ENCODE data around the gene CPSF4L. TPM values are rescaled to one million over a fixed set of nuclear protein-coding genes. Genes with fewer than 3 reads are reported as not detected.
A peak's percentile ranks its signal among the peaks of the same experiment; 100 is the strongest.
"Not testable (repeated sequence)": the region's sequence is repeated elsewhere in the genome, so short reads cannot be mapped to it uniquely, and the experiment has no call there.

The CPSF4L gene, protein sequence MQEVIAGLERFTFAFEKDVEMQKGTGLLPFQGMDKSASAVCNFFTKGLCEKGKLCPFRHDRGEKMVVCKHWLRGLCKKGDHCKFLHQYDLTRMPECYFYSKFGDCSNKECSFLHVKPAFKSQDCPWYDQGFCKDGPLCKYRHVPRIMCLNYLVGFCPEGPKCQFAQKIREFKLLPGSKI
- total RNA-seq: not detected

DNA sequence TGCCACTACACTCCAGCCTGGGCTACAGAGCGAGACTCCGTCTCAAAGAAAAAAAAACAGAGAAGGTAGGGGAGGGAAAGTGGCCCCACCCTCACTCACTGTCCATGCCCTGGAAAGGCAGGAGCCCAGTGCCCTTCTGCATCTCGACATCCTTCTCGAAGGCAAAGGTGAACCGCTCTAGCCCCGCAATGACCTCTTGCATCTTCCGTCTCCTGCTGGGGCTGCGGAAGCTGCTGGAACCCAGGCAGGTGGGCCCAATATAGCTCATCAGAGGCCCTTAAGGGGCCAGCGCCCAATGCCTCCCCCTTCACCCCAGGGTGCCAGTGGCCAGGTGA, at the start of gene CPSF4L:
CPSF4L (minus strand) TSS at position 264 of the 335 bp plus-strand sequence; CDS start at position 202, 62 bp downstream.
- no peak for ATAC-seq (replicated peaks in 1 of 2)
- Mint-ChIP-seq H3K27ac (no peak within 1 kb of the TSS), H3K4me1 (ENCODE audit: low read depth) (no peaks in the 10 kb centered on the region), H3K9me3 (no peaks in the 10 kb centered on the region), H3K4me3 (no peak within 1 kb of the TSS), H3K36me3 (ENCODE audit: insufficient read depth in 2 of 2) (no peaks in the 10 kb centered on the region), H3K27me3 (ENCODE audit: low read depth) (no peaks in the 10 kb centered on the region)
- DNase-seq: no peak

DNA sequence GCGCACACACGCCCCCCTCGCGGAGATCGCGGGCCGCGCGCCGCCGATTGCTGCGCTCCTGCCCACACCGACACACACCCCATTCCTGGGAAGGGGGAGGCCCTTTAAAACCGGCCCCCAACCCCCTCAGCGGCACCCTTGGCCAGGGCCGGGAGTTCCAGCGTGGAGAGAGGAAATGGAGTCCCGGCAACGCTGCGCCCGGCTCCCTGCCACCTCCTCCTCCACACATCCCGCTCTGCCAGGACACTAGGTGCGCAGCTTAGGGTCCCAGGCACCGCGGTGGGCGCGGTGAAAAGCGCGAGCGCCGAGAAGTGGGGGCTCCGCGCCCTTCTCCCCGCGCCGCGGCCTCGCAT, 49.7 kb upstream of the CPSF4L start:
- Mint-ChIP-seq H3K4me3 (peak overlapping the region; percentile 86 to 89), H3K4me1 (ENCODE audit: low read depth) (peaks cover 7% of the 10 kb centered on the region), H3K27me3 (ENCODE audit: low read depth) (no peaks in the 10 kb centered on the region), H3K9me3 (no peaks in the 10 kb centered on the region), H3K27ac (no peak overlapping the region), H3K36me3 (ENCODE audit: insufficient read depth in 2 of 2) (no peaks in the 10 kb centered on the region)
- DNase-seq (peak in 1 of 2 donors; percentile 25), ATAC-seq (replicated peaks in 1 of 2) (peak; percentile 4 to 25)

DNA sequence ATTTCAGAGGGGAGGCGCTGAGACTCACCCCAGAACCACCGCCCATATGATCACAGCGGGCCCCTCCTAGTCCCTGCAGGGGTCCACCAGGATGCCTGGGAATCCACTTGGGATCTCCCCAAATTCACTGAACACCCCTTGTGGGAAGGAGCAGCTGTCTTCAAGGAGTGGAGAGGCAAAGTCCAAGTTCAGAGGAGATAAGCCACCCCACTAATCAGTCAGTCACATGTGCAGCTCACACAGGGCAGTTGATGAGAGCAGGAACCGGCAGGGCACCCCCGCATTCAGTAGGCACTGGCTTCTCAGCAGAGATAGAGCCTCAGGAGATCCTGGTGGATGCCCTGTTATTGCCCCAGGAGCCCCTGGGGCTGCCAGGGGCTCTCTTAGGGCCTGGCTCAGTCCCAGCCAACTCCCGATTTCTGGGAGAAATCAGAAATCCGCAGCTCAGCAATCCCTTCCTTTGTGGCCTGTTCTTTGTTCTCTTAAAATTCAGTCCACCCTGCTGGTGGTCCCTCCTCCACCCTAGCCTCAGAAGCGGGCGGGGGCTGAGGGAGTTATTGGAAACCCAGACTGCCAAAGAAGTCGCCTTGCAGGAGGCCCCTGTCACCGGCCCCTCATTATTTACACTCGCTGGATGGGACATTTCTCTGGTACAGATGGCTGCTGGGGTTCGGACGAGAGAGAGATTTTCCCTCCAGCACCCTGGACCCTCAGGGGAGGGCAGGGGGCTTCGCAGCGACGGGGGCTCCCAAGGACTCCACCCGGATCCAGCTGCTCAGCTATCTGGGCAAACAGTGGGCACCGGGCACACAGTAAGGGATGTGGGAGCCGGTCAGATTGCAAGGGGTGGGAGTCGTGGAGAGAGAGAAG, 48.3 kb upstream of the CPSF4L start:
- H3K27ac Mint-ChIP-seq: no peak overlapping the region
- peaks cover 7% of the 10 kb centered on the region for H3K4me1 Mint-ChIP-seq (ENCODE audit: low read depth)
- DNase-seq (no peak), ATAC-seq (replicated peaks in 1 of 2) (no peak)
- H3K27me3 Mint-ChIP-seq (ENCODE audit: low read depth): no peaks in the 10 kb centered on the region
- no peaks in the 10 kb centered on the region for H3K36me3 Mint-ChIP-seq (ENCODE audit: insufficient read depth in 2 of 2)
- H3K9me3 Mint-ChIP-seq: no peaks in the 10 kb centered on the region
- H3K4me3 Mint-ChIP-seq: peak overlapping the region; percentile 89

DNA sequence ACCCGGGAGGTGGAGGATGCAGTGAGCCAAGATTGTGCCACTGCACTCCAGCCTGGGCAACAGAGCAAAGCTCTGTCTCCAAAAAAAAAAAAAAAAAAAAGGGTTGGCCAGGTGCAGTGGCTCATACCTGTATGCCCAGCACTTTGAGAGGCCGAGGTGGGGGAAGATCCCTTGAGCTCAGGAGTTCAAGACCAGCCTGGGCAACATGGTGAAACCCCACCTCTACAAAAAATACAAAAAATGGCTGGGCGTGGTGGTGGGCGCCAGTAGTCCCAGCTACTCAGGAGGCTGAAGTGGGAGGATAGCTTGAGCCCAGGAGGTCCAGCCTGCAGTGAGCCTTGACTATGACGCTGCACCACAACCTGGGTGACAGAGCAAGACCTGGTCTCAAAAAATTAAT, 47.3 kb upstream of the CPSF4L start:
- H3K27ac Mint-ChIP-seq; H3K4me1 Mint-ChIP-seq (ENCODE audit: low read depth); ATAC-seq (replicated peaks in 1 of 2); H3K27me3 Mint-ChIP-seq (ENCODE audit: low read depth); H3K4me3 Mint-ChIP-seq; H3K9me3 Mint-ChIP-seq; DNase-seq; H3K36me3 Mint-ChIP-seq (ENCODE audit: insufficient read depth in 2 of 2): not testable (repeated sequence)

DNA sequence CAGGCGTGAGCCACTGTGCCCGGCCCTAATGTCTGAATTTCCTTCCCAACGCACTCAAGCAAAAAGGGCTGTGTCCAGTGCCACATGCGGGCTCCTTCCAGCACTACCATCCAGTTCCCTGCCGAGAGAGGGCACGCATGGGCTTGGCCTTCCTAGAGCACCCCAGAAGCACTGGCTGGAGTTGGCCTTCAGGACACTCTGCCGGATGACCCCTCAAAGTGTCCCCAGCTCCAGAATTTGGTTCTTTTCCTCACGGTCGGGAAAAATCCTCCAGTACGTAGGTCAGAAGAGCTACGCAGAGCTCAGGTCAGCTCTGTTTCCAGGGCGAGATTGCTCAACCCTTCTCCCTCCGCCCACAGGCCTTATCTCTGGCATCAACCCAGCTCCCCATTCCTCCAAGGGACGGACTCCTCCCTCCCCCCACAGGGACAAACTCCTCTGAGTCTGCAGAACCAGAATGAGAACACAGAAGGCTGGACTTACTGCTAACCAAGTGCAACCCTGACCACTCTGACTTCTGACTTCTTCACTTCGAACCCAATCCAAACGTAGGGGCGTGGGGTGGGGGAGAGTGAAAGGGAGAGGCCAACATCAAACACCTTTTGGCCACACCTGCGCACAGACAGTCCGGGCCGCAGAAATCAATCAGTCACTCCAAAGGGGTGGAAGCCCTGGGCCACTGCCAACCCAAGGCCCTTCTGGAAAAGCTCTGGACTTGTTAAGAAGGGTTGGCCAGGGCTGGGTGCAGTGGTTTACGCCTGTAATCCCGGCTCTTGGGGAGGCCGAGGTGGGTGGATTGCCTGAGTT, 46.5 kb upstream of the CPSF4L start:
- no peak overlapping the region for H3K4me3 Mint-ChIP-seq
- no peaks in the 10 kb centered on the region for H3K36me3 Mint-ChIP-seq (ENCODE audit: insufficient read depth in 2 of 2)

DNA sequence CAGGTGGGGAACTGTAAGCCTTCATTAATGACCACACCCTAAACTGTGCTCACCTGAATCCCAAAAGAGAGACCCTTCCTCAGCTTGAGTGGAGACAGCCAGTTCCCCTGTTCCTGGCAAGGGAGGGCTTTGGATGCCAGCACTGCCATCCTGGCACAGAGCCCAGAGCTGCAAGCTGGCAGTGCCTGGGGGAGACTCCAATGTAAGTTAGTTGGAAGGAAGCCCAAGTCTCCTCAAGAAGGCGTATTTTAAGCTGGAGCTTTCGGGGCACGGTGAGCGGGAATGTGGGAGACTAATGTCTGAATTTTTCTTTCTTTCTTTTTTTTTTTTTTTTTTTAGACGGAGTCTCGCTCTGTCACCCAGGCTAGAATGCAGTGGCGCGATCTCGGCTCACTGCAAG, 45.5 kb upstream of the CPSF4L start:
- H3K4me3 Mint-ChIP-seq: no peak overlapping the region
- ATAC-seq (replicated peaks in 1 of 2): no peak
- no peaks in the 10 kb centered on the region for H3K9me3 Mint-ChIP-seq
- no peaks in the 10 kb centered on the region for H3K27me3 Mint-ChIP-seq (ENCODE audit: low read depth)
- no peak for DNase-seq
- no peaks in the 10 kb centered on the region for H3K36me3 Mint-ChIP-seq (ENCODE audit: insufficient read depth in 2 of 2)
- H3K27ac Mint-ChIP-seq: no peak overlapping the region
- peaks cover 7% of the 10 kb centered on the region for H3K4me1 Mint-ChIP-seq (ENCODE audit: low read depth)

More for the DNA sequence above, 46.5 kb upstream of the CPSF4L start:
- H3K9me3 Mint-ChIP-seq: no peaks in the 10 kb centered on the region
- no peaks in the 10 kb centered on the region for H3K27me3 Mint-ChIP-seq (ENCODE audit: low read depth)
- ATAC-seq (replicated peaks in 1 of 2) (no peak), DNase-seq (no peak)
- H3K27ac Mint-ChIP-seq: no peak overlapping the region
- H3K4me1 Mint-ChIP-seq (ENCODE audit: low read depth): peaks cover 7% of the 10 kb centered on the region

DNA sequence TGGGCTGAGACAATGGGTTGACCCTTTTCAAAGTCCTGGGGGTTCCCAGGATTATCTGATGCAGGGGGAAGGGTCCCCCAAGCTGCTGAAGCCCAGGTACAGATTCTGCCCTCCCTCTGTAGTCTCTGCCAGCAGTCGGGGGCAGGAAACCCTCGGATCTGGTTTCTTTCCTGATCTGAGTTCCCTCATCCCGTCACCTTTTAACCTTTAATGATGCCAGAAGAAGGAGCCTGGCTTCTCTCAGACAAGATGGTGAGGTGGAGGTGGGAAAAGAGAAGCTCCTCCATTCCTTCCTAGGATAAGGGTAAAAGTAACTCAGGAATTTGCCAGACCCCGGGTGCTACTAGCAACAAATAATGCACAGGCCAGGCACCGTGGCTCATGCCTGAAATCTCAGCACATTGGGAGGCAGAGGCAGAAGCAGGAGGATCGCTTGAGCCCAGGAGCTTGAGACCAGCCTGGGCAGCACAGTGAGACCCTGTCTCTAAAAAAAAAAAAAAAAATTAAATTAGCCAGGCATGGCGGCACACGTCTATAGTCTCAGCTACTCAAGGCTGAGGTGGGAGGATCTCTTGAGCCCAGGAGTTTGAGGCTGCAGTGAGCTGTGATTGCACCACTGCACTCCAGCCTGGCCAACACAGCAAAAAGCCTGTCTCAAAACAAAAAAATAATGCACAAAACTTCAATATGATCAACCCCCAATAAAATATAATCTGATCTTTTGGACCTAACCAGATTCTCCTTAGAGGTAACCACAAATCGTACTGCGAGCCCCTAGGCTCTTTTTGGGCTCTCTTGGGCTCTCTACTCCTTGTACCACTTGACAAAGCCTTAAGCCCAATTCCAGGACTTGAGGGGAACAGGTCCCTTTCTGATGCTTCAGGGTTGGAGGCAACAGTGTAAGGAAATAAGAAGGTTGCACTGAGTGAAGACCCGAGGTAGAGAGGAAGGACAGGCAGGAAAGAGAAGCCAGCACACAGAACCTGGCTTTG, 44.5 kb upstream of the CPSF4L start:
- Mint-ChIP-seq H3K27ac (no peak overlapping the region), H3K27me3 (ENCODE audit: low read depth) (no peaks in the 10 kb centered on the region), H3K4me3 (no peak overlapping the region), H3K4me1 (ENCODE audit: low read depth) (peaks cover 7% of the 10 kb centered on the region), H3K9me3 (no peaks in the 10 kb centered on the region), H3K36me3 (ENCODE audit: insufficient read depth in 2 of 2) (no peaks in the 10 kb centered on the region)
- DNase-seq (no peak), ATAC-seq (replicated peaks in 1 of 2) (no peak)

DNA sequence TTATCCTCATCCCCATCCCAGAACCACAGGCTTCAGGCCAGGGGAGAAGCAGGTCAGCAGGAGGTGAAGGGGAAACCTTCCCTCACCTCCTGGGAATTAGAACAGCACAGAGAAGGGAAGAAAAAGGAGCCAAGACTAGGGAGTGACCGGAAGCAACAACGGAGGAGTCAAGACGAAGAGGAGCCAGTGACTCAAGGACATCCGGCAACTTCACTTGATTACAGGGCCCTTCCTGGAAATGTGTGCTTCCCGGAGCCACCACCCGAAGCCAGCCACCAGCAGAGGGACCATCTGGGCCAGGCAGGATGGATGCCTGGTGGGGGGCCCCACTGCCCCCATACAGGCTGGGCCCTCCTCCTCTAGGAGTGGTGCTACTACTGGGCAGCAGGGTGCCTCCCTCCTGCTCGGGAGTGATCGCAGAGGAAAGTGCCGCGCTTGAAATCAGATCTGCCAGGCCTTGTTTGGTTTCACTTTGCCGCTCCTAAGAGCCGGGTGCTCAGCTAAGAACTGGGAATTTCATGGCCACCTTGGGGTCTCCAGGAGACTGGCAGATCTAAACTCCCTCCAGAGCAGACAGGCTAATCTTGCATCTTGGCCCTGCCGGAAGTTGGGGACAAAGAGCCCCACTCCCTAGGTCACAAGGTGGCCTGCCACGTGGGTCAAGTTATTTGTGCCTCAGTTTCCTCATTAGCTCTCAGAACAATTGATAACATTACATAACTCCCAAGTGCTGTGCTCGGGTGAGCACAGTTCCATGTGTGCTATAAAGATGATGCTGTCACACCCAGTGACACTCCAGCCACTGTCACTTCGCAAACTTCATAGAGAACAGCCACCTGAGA, 43.5 kb upstream of the CPSF4L start:
- H3K27me3 Mint-ChIP-seq (ENCODE audit: low read depth): no peaks in the 10 kb centered on the region
- no peak overlapping the region for H3K27ac Mint-ChIP-seq
- H3K4me1 Mint-ChIP-seq (ENCODE audit: low read depth): peaks cover 3% of the 10 kb centered on the region
- no peak for ATAC-seq (replicated peaks in 1 of 2)
- H3K9me3 Mint-ChIP-seq: no peaks in the 10 kb centered on the region
- DNase-seq: no peak
- H3K36me3 Mint-ChIP-seq (ENCODE audit: insufficient read depth in 2 of 2): no peaks in the 10 kb centered on the region
- H3K4me3 Mint-ChIP-seq: no peak overlapping the region

DNA sequence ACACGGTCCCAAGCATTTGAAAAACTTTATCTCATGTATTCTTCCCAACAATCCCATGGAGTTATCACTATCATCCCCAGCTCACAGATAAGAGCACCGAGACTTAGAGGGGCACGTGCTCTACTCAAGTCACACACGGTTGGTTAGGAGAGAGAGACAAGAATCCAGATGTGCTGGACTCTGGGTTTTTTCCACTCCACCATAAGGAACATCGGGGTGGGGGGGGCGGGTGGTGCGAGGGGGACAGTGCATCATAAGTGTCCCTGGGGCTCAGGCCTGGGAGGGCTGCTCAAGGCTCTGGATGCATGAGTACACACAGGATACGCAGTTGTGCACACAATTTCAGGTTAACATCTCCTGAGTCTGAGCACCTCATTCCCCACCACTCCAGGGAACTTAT, 42.8 kb upstream of the CPSF4L start:
- Mint-ChIP-seq H3K27me3 (ENCODE audit: low read depth) (no peaks in the 10 kb centered on the region), H3K36me3 (ENCODE audit: insufficient read depth in 2 of 2) (no peaks in the 10 kb centered on the region), H3K27ac (no peak overlapping the region), H3K4me3 (no peak overlapping the region), H3K4me1 (ENCODE audit: low read depth) (no peaks in the 10 kb centered on the region), H3K9me3 (no peaks in the 10 kb centered on the region)
- ATAC-seq (replicated peaks in 1 of 2) (no peak), DNase-seq (no peak)

DNA sequence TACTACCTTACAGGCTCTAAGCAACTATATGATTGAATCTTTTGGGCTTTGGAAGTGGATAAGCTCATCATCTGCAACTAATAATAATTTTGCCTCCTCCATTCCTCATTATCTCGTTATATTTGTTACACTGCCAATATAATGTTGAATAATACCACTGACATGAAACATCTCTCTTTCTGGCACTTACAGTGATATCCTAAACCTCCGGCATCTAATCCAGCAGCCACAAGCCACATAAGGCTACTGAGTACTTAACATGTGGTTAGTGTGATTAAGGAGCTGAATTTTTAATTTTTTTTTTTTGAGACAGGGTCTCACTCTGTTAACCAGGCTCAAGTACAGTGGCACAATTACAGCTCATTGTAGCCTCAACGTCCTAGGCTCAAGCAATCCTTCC, 40.5 kb upstream of the CPSF4L start:
- Mint-ChIP-seq H3K27me3 (ENCODE audit: low read depth) (no peaks in the 10 kb centered on the region), H3K36me3 (ENCODE audit: insufficient read depth in 2 of 2) (no peaks in the 10 kb centered on the region), H3K4me3 (no peak overlapping the region), H3K4me1 (ENCODE audit: low read depth) (no peaks in the 10 kb centered on the region), H3K9me3 (no peaks in the 10 kb centered on the region), H3K27ac (no peak overlapping the region)
- ATAC-seq (replicated peaks in 1 of 2): no peak
- no peak for DNase-seq

DNA sequence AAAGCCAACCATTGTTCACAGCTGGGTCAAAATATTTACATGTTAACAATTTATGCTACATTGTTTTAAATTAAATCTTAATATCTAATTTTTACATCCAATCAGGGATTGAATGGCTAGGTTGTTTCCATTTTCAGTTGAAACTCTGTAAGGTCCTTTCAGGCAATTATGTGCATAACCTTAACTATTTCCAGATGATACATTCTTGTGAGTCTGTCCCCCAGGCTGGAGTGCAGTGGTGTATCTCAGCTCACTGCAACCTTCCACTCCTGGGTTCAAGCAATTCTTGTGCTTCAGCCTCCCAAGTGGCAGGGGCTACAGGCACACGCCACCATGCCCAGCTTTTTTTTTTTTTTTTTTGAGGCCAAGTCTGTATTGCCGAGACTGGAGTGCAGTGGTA, 39.7 kb upstream of the CPSF4L start:
- no peak for ATAC-seq (replicated peaks in 1 of 2)
- H3K27ac Mint-ChIP-seq: no peak overlapping the region
- no peaks in the 10 kb centered on the region for H3K9me3 Mint-ChIP-seq
- H3K36me3 Mint-ChIP-seq (ENCODE audit: insufficient read depth in 2 of 2): no peaks in the 10 kb centered on the region
- H3K27me3 Mint-ChIP-seq (ENCODE audit: low read depth): no peaks in the 10 kb centered on the region
- DNase-seq: no peak
- H3K4me1 Mint-ChIP-seq (ENCODE audit: low read depth): no peaks in the 10 kb centered on the region
- H3K4me3 Mint-ChIP-seq: no peak overlapping the region

DNA sequence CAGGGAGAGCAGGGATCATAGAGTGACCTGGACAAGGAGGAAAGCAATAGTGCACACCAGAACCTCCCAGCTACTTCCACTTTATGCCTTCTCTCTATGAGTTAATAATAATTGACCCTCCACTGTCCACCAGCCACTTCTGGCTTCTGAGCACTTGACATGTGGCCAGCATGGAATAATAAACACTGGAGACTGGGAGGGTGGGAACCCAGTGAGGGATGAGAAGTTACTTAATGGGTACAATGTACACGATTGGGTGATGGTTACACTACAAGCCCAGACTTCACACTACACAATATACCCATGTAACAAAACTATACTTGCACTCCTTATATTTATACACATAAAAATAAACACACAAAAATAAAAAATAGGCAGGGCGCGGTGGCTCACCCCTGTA, 38.7 kb upstream of the CPSF4L start:
- H3K27ac Mint-ChIP-seq: no peak overlapping the region
- H3K4me3 Mint-ChIP-seq: no peak overlapping the region
- ATAC-seq (replicated peaks in 1 of 2): no peak
- no peaks in the 10 kb centered on the region for H3K4me1 Mint-ChIP-seq (ENCODE audit: low read depth)
- H3K9me3 Mint-ChIP-seq: no peaks in the 10 kb centered on the region
- H3K36me3 Mint-ChIP-seq (ENCODE audit: insufficient read depth in 2 of 2): no peaks in the 10 kb centered on the region
- DNase-seq: no peak
- H3K27me3 Mint-ChIP-seq (ENCODE audit: low read depth): no peaks in the 10 kb centered on the region

Measured in activated T-cell treated with anti-CD3 and anti-CD28 coated beads, Interleukin-2, amount 50 U/mL, for 72 hours (primary cell).